Natural killer cell (primary cell): ENCODE measurements around the gene SSU72. TPM values are rescaled to one million over a fixed set of nuclear protein-coding genes. Genes with fewer than 3 reads are reported as not detected.

ENCODE experiments used
- ATAC-seq, 3 donors: fragments of 150-1000 bp in 2 of 3; fragments of 200-7000 bp in 1 of 3; cut with Tn5 transposase; 1 replicate in 1 of 3; 2 replicates in 2 of 3; pipeline ENCODE4 v1.10.0; 2021; ENCODE audit warnings: mild to moderate bottlenecking in 2 of 3, moderate library complexity in 2 of 3
- DNase-seq, 2 donors: peaks; one replicate each; pipeline versions ENCODE4 v3.0.0 to v3.0.0-alpha.2; 2013 to 2021; ENCODE audit warnings: mixed read lengths in 1 of 2
- H3K27ac ChIP-seq: one replicate; pipeline ENCODE4 v1.5.1; 2013; ENCODE audit warnings: mild to moderate bottlenecking, low read length
- H3K27me3 ChIP-seq: one replicate; pipeline ENCODE4 v1.6.1; 2013; ENCODE audit warnings: low read length; ENCODE audit not compliant: control insufficient read depth, insufficient read depth
- H3K36me3 ChIP-seq: one replicate; pipeline ENCODE4 v1.6.1; 2013; ENCODE audit warnings: low read length; ENCODE audit not compliant: control insufficient read depth, insufficient read depth
- H3K4me1 ChIP-seq: one replicate; pipeline ENCODE4 v1.6.1; 2013; ENCODE audit warnings: low read length; ENCODE audit not compliant: control insufficient read depth, insufficient read depth
- H3K4me3 ChIP-seq: one replicate; pipeline ENCODE4 v1.5.1; 2013; ENCODE audit warnings: low read length
- H3K9me3 ChIP-seq: one replicate; pipeline ENCODE4 v1.6.1; 2013; ENCODE audit warnings: low read length; ENCODE audit not compliant: control insufficient read depth, insufficient read depth
- H3K27ac Mint-ChIP-seq, 2 donors: one replicate each; pipeline ENCODE4 v1.8.0; 2022; ENCODE audit warnings: mild to moderate bottlenecking in 2 of 2, mixed read lengths in 2 of 2, moderate library complexity in 1 of 2
- H3K27me3 Mint-ChIP-seq, 2 donors: one replicate each; pipeline ENCODE4 v1.8.0; 2022; ENCODE audit warnings: low read depth in 2 of 2, mixed read lengths in 2 of 2
- H3K36me3 Mint-ChIP-seq: one replicate; pipeline ENCODE4 v1.8.0; 2022; ENCODE audit warnings: mixed read lengths
- H3K4me1 Mint-ChIP-seq, 2 donors: one replicate each; pipeline ENCODE4 v1.8.0; 2022; ENCODE audit warnings: mixed read lengths in 2 of 2
- H3K4me3 Mint-ChIP-seq: one replicate; pipeline ENCODE4 v1.8.0; 2022; ENCODE audit warnings: mild to moderate bottlenecking, moderate library complexity, mixed read lengths
- H3K9me3 Mint-ChIP-seq, 2 donors: one replicate each; pipeline ENCODE4 v1.8.0; 2022; ENCODE audit warnings: mixed read lengths in 2 of 2
- CTCF ChIP-seq: fragments of 200-600 bp; IDR thresholded peaks from one replicate; pipeline ENCODE4 v1.8.0; 2022; ENCODE audit warnings: antibody characterized with exemption
- WGBS: methylation state at CpG from one replicate; pipeline ENCODE4 v1.1.7; 2013; ENCODE audit warnings: missing lambda C conversion rate; ENCODE audit not compliant: insufficient coverage; 5-methylcytosine and 5-hydroxymethylcytosine counted together
- intact Hi-C: fragments of 100-400 bp; cut with micrococcal nuclease; formaldehyde crosslinking; loops from one replicate; pipeline ENCODE4 v1.14.2; 2022
- total RNA-seq, 4 donors: library from RNA; stranded (reverse); fragments of 120-200 nt in 1 of 4; gene quantifications; one replicate each; pipeline versions ENCODE4 v1.2.3 to v1.2.4, GENCODE V29; 2013 to 2022

SSU72 gene
- total RNA-seq, 3 donors from 2014 or later (not counting 1 experiment from before 2014, with no cell fraction given), result 87.5 to 107 (median 93.9) TPM

- H3K27ac Mint-ChIP-seq, result peak overlapping the region in 1 of 2 donors; percentile 67
- H3K9me3 ChIP-seq, result no peaks in the 10 kb centered on the region
- H3K4me1 Mint-ChIP-seq, result peaks cover 26 to 29% of the 10 kb centered on the region in 2 donors
- no peak overlapping the region for H3K27ac ChIP-seq
- ATAC-seq (no peak), DNase-seq (no peak)
- intact Hi-C loops, result loop anchor here (10.0 kb wide), 1 partner anchor 57 kb away; no protein-coding TSS in a partner anchor
- H3K9me3 Mint-ChIP-seq, result no peaks in the 10 kb centered on the region
- H3K36me3 Mint-ChIP-seq, result no peaks in the 10 kb centered on the region
- 96% methylated on average over 6 of the region's 6 CpGs for WGBS
- H3K27me3 ChIP-seq, result no peaks in the 10 kb centered on the region
- H3K36me3 ChIP-seq, result no peaks in the 10 kb centered on the region
- no peak overlapping the region for H3K4me3 ChIP-seq
- peaks cover 25% of the 10 kb centered on the region for H3K4me1 ChIP-seq
- H3K27me3 Mint-ChIP-seq, result no peaks in the 10 kb centered on the region
- TF ChIP-seq CTCF, result no peak
- no peak overlapping the region for H3K4me3 Mint-ChIP-seq
These were observed 43.3 kb upstream of the SSU72 start for GRCh38 chr1:1617925-1618324.

- ATAC-seq (no peak), DNase-seq (no peak)
- Histone ChIP-seq H3K27ac (no peak overlapping the region), H3K4me1 (peaks cover 24% of the 10 kb centered on the region), H3K9me3 (no peaks in the 10 kb centered on the region), H3K27me3 (no peaks in the 10 kb centered on the region), H3K36me3 (no peaks in the 10 kb centered on the region), H3K4me3 (no peak overlapping the region)
- Mint-ChIP-seq H3K4me3 (peak overlapping the region; percentile 81), H3K27ac (peak overlapping the region in 1 of 2 donors; percentile 67), H3K36me3 (no peaks in the 10 kb centered on the region), H3K27me3 (no peaks in the 10 kb centered on the region), H3K4me1 (peaks cover 22 to 25% of the 10 kb centered on the region in 2 donors), H3K9me3 (no peaks in the 10 kb centered on the region)
- TF ChIP-seq CTCF, result no peak
- intact Hi-C loops, result loop anchor here (10.0 kb wide), 1 partner anchor 57 kb away; no protein-coding TSS in a partner anchor
- 93% methylated on average over 11 of the region's 11 CpGs for WGBS
These were observed 42.9 kb upstream of the SSU72 start for GRCh38 chr1:1617516-1617915.

GRCh38 chr1:1616838-1617237 lies 42.2 kb upstream of the SSU72 start:
- H3K27ac ChIP-seq, result no peak overlapping the region
- no peak for TF ChIP-seq CTCF

More at GRCh38 chr1:1616838-1617237, 42.2 kb upstream of the SSU72 start:
- H3K9me3 ChIP-seq, result no peaks in the 10 kb centered on the region
- no peaks in the 10 kb centered on the region for H3K27me3 Mint-ChIP-seq
- H3K27ac Mint-ChIP-seq, result peak overlapping the region in 1 of 2 donors; percentile 67
- peaks cover 24% of the 10 kb centered on the region for H3K4me1 ChIP-seq
- DNase-seq, result no peak
- ATAC-seq, result no peak
- intact Hi-C loops, result loop anchor here (10.0 kb wide), 1 partner anchor 58 kb away; no protein-coding TSS in a partner anchor
- no peaks in the 10 kb centered on the region for H3K27me3 ChIP-seq
- no peaks in the 10 kb centered on the region for H3K9me3 Mint-ChIP-seq
- H3K4me3 ChIP-seq, result no peak overlapping the region
- peak overlapping the region; percentile 81 for H3K4me3 Mint-ChIP-seq
- 95% methylated on average over 19 of the region's 19 CpGs for WGBS
- peaks cover 18 to 22% of the 10 kb centered on the region in 2 donors for H3K4me1 Mint-ChIP-seq
- no peaks in the 10 kb centered on the region for H3K36me3 Mint-ChIP-seq
- H3K36me3 ChIP-seq, result no peaks in the 10 kb centered on the region
